ENCODE data around the gene PLET1.

DNA sequence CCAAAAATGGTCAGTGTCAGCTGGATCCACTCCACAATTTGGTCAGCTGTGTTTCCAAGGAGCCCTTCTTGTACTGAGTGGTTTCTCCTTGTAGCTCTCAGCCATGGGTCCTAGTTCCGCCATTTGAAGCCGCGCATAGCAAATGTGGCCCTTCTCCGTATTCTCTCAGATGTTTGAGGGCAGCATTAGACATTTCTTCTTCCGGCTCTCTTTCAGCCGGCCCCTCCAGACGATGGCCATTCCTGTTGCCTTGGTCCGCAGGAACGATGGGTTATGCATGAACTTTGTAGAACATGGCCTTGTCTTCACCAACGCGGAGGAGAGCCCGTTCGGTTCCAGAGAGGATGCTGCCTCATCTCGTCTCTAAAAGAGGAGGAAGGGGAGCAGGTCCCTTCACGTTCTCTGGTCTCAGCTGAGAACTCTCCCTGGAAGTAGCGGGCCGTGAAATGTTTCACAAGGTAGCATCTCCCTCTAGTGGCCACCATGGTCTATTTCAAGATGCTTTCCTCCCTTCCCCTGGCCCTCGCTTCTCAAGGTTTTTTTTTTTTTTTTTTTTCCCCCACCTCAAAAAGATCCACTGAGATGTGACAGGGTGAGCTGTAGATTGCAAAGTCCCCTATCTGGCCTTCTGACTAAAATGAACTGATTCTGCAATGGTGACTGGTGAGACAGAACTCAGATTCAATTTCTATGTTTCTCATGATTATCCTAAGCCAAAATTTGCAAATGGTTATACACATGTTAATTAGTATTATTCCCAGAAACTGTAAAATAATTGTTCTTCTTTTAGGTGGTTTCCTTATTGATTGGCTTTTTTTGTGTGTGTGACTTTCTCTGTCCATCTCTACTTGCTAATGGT lies 19.8 kb upstream of the PLET1 start:
- TF ChIP-seq, protein P1, sequence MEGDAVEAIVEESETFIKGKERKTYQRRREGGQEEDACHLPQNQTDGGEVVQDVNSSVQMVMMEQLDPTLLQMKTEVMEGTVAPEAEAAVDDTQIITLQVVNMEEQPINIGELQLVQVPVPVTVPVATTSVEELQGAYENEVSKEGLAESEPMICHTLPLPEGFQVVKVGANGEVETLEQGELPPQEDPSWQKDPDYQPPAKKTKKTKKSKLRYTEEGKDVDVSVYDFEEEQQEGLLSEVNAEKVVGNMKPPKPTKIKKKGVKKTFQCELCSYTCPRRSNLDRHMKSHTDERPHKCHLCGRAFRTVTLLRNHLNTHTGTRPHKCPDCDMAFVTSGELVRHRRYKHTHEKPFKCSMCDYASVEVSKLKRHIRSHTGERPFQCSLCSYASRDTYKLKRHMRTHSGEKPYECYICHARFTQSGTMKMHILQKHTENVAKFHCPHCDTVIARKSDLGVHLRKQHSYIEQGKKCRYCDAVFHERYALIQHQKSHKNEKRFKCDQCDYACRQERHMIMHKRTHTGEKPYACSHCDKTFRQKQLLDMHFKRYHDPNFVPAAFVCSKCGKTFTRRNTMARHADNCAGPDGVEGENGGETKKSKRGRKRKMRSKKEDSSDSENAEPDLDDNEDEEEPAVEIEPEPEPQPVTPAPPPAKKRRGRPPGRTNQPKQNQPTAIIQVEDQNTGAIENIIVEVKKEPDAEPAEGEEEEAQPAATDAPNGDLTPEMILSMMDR (conservative IDR thresholded peaks at IDR 0.05; ENCODE audit: low read length), result peak; percentile 83
- TF ChIP-seq EZH2phosphoT487 (IDR thresholded peaks at IDR 0.05; ENCODE audit: borderline replicate concordance, low read depth, low read length), result no peak
